HG03045 (cell line): ENCODE measurements around the gene AACS.
A peak's percentile ranks its signal among the peaks of the same experiment; 100 is the strongest.

Source experiments
- ATAC-seq: cut with Tn5 transposase; IDR thresholded peaks from one replicate; pipeline ENCODE4 v1.9.1; 2021; ENCODE audit warnings: mild to moderate bottlenecking, moderate library complexity; ENCODE audit not compliant: unreplicated experiment

AACS gene

DNA sequence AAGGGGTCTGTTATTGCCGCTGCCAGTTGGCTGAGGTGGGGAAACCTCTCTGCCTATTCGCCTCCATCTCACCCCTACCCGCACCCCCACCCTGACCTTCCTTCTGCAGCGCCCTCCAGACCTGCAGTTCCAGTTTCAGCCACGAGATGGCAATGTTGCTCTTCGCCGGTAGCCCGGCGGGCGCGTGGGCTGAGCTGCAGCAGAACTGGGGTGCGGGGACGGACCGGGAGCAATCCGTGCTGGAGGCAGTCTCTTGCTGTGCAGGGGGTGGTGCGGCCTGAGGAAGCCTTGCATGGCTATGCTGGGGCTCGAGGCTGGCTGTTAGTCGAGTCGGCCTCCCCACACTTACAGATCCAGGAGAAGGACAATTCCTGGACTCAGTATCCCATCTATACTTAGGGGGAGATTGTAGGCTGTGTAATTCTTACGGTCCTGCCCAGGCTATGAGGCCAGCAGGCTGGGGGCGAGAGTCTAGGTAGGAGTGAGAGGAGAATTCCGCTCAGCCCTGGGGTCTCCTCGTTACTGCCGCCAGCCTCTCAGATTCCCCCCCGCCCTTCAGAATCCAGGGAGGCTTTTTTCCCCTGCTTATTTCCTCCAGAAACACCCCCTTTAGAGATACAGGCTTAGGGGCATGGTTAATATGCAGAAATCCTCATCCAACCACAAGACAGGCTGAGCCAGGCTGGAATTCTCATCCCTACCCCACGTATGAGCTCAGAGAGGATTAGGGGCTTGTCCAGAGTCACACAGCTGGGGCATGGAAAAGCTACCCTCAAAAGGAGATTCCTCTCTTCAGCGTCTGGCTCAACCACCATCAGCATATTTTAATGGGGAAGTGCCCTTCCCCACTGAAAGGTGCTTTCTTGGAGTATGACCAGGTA is 118.2 kb downstream of the AACS start:
- peak; percentile 59 for ATAC-seq

DNA sequence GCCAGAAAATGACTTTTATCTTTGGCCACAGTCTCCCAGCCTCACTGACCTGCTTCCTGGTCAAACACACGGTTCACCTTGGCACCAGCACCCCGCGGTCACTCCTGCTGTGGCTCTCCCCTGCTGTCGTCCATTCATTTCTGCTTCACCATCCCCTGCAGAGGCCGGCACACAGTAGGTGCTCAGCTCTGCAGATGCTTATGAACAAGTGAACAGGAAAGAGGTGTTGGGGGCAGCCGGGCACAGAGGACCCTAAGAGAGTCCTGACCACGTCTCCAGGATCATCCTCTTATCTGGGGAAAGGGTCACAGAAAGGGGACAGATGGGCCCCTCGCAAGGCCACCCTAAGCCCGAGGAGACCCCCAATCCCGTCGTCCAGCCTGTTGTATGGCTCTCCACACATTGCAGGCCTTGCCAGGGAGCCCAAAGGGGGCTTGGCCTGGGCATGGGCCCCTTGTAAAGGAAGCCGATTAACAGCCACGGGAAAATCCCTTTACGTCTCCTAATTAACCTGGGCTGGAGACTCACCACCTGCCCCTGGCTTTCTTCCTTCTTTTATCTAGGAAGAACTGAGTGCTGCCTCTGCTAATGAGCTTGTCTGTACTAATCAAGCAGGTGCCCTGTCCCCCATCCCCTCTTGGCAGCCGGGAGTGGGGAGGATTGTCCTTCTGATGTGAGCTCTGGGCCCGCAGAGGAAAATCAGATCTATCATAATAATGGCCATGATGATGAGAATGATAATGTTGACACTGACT is 119.2 kb downstream of the AACS start:
- ATAC-seq: no peak

DNA sequence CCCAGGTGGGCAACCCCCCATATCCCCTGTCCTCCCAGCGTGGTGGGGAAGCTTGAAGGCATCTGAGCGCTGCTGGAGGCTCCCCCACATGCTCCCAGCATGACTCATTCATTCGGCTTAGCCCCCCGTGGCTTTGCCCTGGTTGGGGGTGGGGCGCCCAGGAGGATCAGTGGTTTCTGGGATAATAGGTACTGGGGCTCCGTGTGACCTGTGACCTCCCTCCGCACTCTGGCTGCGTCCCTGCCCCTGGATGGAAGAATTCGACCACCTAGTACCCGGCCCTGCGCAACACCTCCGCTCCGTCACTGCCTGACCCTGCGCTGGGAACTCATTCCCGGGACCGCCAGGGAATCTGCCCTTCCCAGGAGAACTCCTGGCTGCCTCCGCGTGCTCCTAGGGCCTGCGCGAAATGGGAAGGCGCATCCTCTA is 120.1 kb downstream of the AACS start:
- ATAC-seq: no peak

DNA sequence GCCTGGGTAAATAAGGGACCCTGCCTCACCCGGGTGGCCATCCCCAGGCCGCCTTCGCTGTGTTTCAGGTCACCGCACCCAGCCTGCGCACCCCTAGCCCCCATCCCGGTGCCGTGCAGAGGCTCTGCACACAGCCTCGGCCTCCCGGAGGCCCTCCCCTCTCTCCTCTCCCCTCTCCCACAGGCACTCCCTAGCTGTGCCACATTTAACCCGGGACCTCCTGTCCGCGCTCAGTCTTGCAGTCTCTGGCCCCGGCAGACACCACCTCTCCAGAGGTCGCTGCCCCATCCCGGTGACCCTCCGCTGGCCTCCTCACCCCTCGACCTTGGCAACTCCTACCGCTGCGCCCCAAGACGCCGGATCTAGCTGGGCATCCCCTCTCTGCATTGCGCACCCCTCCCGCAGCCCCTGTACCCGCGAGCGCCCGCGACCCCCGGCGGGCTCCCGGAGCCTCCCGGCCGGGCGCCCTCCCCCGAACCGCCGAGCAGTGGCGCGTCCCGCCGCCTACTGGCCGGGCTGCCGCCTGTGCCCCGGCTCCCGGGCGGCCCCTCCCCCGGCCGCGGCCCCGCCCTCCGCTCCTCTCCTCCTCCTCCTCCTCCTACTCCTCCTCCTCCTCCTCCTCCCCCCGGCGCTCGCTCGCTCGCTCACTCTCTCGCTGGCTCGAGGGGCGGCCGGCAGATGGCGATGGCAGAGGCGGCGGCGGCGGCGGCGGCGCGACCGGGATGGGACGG is 120.7 kb downstream of the AACS start, which contains the start of gene TMEM132B:
TMEM132B (plus strand) TSS at position 647 of the 731 bp plus-strand sequence.
- peak; percentile 44 for ATAC-seq

GRCh38 chr12:125186471-125187147 is 121.4 kb downstream of the AACS start:
- ATAC-seq: peak; percentile 22

GRCh38 chr12:125187148-125187745 is 122.0 kb downstream of the AACS start:
- ATAC-seq: no peak

- ATAC-seq: no peak
Measured at GRCh38 chr12:125187780-125188741, 122.8 kb downstream of the AACS start.

DNA sequence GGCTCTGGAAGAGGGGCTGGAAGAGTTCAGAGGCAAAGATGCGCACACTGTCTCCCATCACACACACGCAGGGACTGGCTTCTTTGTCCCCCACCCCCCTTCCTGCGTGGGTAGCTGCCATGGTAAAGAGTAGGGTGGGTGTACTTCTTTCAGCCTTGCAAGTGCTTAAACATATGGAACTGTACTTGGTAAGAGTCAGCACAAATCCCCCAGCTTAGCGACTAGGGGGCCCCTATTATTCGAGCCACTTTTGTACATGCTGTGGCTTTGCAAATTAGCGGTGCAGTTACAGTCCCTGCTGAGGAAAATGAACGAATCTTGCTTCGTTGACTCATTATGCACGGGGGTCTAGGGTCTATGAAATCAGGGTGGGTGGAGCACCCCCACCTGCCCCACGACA is 123.8 kb downstream of the AACS start:
- no peak for ATAC-seq

- ATAC-seq: no peak
Measured at GRCh38 chr12:125189502-125189901, 124.3 kb downstream of the AACS start.

GRCh38 chr12:125191361-125192087 is 126.3 kb downstream of the AACS start:
- ATAC-seq: no peak

DNA sequence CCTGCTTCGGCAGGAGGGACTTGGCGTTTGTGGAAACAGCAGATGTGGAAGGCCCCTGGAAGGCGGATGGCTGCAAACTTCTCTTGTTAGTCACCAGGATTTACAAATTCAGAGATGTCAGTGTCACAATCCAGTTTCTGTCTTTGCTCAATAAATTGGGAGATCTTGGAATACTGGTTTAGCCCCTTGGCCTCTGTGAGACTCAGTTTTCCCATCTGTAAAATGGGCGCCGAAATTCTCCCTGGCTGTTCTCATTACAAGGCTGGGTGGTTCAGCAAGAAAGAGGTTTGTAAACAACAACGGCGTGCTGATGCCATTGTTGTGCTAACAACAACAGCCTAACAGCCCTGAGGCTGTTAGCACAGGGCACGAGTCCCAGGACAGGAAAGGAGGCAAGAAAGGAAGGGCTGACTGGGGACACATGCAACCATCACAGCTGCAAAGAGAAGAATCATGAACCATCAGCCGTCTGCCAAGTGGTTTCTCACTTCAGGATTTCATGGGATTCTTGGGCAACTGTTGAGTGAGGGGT is 127.5 kb downstream of the AACS start:
- ATAC-seq: no peak
